ENCODE measurements around the gene LRSAM1.

- TF ChIP-seq, protein P1, sequence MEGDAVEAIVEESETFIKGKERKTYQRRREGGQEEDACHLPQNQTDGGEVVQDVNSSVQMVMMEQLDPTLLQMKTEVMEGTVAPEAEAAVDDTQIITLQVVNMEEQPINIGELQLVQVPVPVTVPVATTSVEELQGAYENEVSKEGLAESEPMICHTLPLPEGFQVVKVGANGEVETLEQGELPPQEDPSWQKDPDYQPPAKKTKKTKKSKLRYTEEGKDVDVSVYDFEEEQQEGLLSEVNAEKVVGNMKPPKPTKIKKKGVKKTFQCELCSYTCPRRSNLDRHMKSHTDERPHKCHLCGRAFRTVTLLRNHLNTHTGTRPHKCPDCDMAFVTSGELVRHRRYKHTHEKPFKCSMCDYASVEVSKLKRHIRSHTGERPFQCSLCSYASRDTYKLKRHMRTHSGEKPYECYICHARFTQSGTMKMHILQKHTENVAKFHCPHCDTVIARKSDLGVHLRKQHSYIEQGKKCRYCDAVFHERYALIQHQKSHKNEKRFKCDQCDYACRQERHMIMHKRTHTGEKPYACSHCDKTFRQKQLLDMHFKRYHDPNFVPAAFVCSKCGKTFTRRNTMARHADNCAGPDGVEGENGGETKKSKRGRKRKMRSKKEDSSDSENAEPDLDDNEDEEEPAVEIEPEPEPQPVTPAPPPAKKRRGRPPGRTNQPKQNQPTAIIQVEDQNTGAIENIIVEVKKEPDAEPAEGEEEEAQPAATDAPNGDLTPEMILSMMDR (IDR thresholded peaks at IDR 0.05), result no peak
- no peak for TF ChIP-seq POLR2A (IDR thresholded peaks at IDR 0.05)
Measured at GRCh38 chr9:127508901-127509260, 57.6 kb downstream of the LRSAM1 start.

Measured in testis (tissue), 2 donors.